Activated B cell treated with CpG ODN at 0.5 μM for 24 hours (primary cell): ENCODE measurements around the gene SLC12A7. TPM values are rescaled to one million over a fixed set of nuclear protein-coding genes. Genes with fewer than 3 reads are reported as not detected.
"Not testable (repeated sequence)": the region's sequence is repeated elsewhere in the genome, so short reads cannot be mapped to it uniquely, and the experiment has no call there.

Experiments used
- ATAC-seq: fragments of 200-7000 bp; cut with Tn5 transposase; one replicate; pipeline ENCODE4 v1.10.0; 2021; ENCODE audit warnings: low read depth, mild to moderate bottlenecking, moderate library complexity
- CTCF ChIA-PET: fragments of 350-600 bp; sonication (Branson Sonifier 250); formaldehyde crosslinking; loops from one replicate; lab custom pipeline; 2021; ENCODE audit warnings: antibody characterized with exemption; lab: Charles Lee
- POLR2A ChIA-PET: fragments of 350-600 bp; sonication (Branson Sonifier 250); formaldehyde crosslinking; loops from one replicate; lab custom pipeline; 2021; ENCODE audit warnings: antibody characterized with exemption; lab: Charles Lee
- DNase-seq: peaks from one replicate; pipeline ENCODE4 v3.0.0; 2022
- H3K27ac Mint-ChIP-seq: one replicate; pipeline ENCODE4 v1.8.0; 2020; ENCODE audit warnings: mixed read lengths
- H3K27me3 Mint-ChIP-seq: one replicate; pipeline ENCODE4 v1.8.0; 2021; ENCODE audit warnings: mixed read lengths
- H3K36me3 Mint-ChIP-seq: one replicate; pipeline ENCODE4 v1.8.0; 2021; ENCODE audit warnings: low read depth, mixed read lengths
- H3K4me1 Mint-ChIP-seq: one replicate; pipeline ENCODE4 v1.8.0; 2021; ENCODE audit warnings: mixed read lengths
- H3K4me3 Mint-ChIP-seq: one replicate; pipeline ENCODE4 v1.8.0; 2020; ENCODE audit warnings: mild to moderate bottlenecking, mixed read lengths
- H3K9me3 Mint-ChIP-seq: one replicate; pipeline ENCODE4 v1.8.0; 2020; ENCODE audit warnings: mixed read lengths
- intact Hi-C: fragments of 100-400 bp; cut with micrococcal nuclease; formaldehyde crosslinking; loops from one replicate; pipeline ENCODE4 v1.15.1; 2024
- total RNA-seq: library from RNA; stranded (reverse); gene quantifications from 2 replicates; pipeline ENCODE4 v1.2.3, GENCODE V29; 2022
- TF ChIP-seq, protein P1 (sequence below): fragments of 200-600 bp; IDR thresholded peaks from one replicate; pipeline ENCODE4 v1.8.0; 2022; ENCODE audit warnings: antibody characterized with exemption, mild to moderate bottlenecking

The SLC12A7 gene
- total RNA-seq = 21.8 and 23.3 TPM in 2 replicates

DNA sequence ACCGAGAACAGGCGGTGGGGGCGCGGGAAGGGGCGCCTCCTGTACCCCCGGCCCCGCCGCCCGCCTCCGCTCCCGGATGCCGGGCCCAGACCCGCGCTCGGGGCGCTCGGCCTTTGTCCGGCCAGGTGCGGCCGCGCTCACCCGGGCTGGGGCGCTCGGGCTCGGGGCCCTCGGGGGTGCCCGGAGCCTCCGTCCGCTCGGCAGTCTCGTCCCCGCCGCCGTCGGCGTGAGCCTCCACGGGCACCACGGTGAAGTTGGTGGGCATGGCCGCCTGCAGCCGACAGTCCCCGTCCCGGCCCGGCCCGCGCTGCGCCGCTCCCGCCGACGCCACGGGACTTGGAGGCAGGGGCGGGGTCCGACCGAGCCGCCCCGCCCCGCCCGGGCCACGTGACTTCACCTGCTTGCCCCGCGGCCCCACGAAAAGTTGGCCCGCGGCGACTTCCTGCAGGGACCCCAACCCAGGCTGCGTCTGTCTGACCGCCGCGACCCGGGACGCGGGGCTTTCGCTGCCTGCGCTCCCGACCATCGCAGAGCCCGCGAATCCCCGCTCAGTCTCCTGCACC lies at the start of gene SLC12A7:
Gene SLC12A7, minus strand, starts transcription at position 337 of the 563 bp plus-strand sequence. Its CDS starts 72 bp downstream, at position 265.
- ATAC-seq (peak; percentile 64), DNase-seq (peak; percentile 61)
- CTCF ChIA-PET = no interaction called here
- H3K4me1 Mint-ChIP-seq = peaks cover 36% of the 10 kb centered on the region
- POLR2A ChIA-PET = no interaction called here
- peaks cover 2% of the 10 kb centered on the region for H3K36me3 Mint-ChIP-seq
- H3K27ac Mint-ChIP-seq = no peak within 1 kb of the TSS
- intact Hi-C loops = no loop called here
- TF ChIP-seq, protein P1, sequence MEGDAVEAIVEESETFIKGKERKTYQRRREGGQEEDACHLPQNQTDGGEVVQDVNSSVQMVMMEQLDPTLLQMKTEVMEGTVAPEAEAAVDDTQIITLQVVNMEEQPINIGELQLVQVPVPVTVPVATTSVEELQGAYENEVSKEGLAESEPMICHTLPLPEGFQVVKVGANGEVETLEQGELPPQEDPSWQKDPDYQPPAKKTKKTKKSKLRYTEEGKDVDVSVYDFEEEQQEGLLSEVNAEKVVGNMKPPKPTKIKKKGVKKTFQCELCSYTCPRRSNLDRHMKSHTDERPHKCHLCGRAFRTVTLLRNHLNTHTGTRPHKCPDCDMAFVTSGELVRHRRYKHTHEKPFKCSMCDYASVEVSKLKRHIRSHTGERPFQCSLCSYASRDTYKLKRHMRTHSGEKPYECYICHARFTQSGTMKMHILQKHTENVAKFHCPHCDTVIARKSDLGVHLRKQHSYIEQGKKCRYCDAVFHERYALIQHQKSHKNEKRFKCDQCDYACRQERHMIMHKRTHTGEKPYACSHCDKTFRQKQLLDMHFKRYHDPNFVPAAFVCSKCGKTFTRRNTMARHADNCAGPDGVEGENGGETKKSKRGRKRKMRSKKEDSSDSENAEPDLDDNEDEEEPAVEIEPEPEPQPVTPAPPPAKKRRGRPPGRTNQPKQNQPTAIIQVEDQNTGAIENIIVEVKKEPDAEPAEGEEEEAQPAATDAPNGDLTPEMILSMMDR = no peak
- peaks cover 2% of the 10 kb centered on the region for H3K27me3 Mint-ChIP-seq
- H3K9me3 Mint-ChIP-seq = no peaks in the 10 kb centered on the region
- H3K4me3 Mint-ChIP-seq = peak within 1 kb of the TSS; percentile 86

DNA sequence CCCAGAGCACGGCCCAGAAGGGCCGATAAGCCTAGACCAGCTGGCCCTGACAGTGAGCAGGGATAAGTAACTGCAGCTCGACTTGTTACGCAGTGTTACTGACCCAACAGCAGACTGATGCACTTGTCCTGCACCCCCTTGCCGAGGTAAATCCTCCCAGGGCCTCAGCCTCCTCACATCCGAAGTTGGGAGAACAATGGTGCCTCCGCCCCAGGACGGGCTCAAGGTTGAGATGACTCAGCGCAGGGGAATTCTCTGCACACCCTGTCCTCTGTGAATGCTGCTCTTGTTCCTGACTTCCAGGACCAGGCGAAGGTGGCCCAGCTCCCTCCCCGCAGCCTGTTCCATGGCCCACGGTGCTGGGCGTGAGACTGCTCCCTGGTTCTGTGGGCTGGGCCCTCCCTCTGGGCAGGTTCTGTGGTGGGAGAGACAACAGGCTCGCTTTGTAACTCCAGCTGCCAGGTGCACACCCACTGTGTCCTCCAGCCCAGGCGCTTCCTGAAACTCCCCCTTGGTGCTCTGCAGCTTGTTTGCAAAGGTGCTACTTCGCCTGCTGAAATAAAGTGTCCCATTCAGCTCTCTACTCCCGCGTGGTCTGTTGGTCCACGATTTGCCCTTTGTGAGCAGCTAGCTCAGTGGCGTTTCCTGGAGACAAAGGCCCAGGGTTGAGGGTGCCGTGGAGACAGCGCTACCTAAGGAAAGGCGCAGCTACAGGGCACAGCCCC lies 49.4 kb upstream of the SLC12A7 start:
- TF ChIP-seq, protein P1 = no peak
- Mint-ChIP-seq H3K9me3 (peaks cover 5% of the 10 kb centered on the region), H3K4me3 (no peak overlapping the region), H3K27ac (no peak overlapping the region), H3K36me3 (no peaks in the 10 kb centered on the region), H3K4me1 (peaks cover 5% of the 10 kb centered on the region), H3K27me3 (peaks cover 26% of the 10 kb centered on the region)
- CTCF ChIA-PET = interaction anchor here (0.9 kb wide), 1 partner anchor 484 kb away, joined by 3 read pairs; no protein-coding TSS in a partner anchor
- DNase-seq (no peak), ATAC-seq (no peak)
- POLR2A ChIA-PET = no interaction called here
- intact Hi-C loops = no loop called here

DNA sequence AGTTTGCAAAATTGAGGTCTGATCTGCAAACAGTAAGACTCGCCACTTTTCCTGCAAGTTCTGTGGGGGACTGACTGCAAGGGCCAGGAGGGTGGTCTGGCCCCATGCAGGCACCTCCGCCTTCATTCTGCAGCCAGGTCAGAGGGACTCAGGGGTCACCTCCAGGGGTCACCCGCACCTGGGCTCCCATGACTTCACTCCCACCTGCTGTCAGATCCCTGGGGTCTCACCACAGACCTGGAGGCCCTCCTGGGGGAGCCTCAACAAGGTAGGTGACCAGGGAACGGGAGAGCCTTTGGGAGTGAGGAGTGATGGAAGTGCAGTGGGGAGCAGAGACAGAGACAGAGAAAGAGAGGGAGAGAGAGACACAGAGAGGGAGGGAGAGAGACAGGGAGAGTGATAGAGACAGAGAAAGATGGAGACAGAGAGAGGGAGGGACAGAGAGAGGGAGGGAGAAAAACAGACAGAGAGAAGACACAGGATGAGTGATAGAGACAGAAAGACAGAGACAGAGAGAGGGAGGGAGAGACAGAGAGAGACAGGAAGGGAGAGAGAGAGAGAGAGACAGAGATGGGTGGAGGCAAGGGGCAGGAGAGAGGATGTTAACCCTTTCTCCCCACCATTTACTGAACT lies 48.0 kb upstream of the SLC12A7 start:
- CTCF ChIA-PET = no interaction called here
- H3K27me3 Mint-ChIP-seq = peaks cover 27% of the 10 kb centered on the region

DNA sequence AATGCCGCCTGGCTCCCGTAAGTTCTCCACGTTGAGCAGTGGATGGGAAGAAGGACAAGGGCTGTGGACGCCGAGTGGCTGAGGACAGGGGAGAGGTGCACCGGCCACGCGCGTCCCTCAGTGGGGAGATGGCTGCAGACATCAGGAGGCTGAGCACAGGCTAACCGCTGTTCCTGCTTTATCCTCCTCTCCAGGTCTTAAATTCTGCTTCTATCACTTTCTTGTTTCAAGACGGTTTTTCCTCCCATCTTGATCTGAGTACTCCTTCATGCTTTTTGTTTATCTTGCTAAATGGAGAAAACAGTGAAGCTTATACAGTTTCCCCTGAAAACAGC lies 47.4 kb upstream of the SLC12A7 start:
- ChIA-PET POLR2A (no interaction called here), CTCF (no interaction called here)
- peaks cover 12% of the 10 kb centered on the region for H3K4me1 Mint-ChIP-seq
- intact Hi-C loops = no loop called here
- H3K27me3 Mint-ChIP-seq = peaks cover 24% of the 10 kb centered on the region
- no peak overlapping the region for H3K4me3 Mint-ChIP-seq
- no peak for DNase-seq
- no peaks in the 10 kb centered on the region for H3K36me3 Mint-ChIP-seq
- peaks cover 5% of the 10 kb centered on the region for H3K9me3 Mint-ChIP-seq
- no peak overlapping the region for H3K27ac Mint-ChIP-seq
- ATAC-seq = no peak
- TF ChIP-seq, protein P1 = no peak

More for the DNA sequence above, 48.0 kb upstream of the SLC12A7 start:
- intact Hi-C loops = no loop called here
- H3K4me1 Mint-ChIP-seq = peaks cover 7% of the 10 kb centered on the region
- no peaks in the 10 kb centered on the region for H3K36me3 Mint-ChIP-seq
- no peak for ATAC-seq
- peaks cover 5% of the 10 kb centered on the region for H3K9me3 Mint-ChIP-seq
- POLR2A ChIA-PET = no interaction called here
- H3K4me3 Mint-ChIP-seq = no peak overlapping the region
- DNase-seq = no peak
- TF ChIP-seq, protein P1 = no peak
- no peak overlapping the region for H3K27ac Mint-ChIP-seq

DNA sequence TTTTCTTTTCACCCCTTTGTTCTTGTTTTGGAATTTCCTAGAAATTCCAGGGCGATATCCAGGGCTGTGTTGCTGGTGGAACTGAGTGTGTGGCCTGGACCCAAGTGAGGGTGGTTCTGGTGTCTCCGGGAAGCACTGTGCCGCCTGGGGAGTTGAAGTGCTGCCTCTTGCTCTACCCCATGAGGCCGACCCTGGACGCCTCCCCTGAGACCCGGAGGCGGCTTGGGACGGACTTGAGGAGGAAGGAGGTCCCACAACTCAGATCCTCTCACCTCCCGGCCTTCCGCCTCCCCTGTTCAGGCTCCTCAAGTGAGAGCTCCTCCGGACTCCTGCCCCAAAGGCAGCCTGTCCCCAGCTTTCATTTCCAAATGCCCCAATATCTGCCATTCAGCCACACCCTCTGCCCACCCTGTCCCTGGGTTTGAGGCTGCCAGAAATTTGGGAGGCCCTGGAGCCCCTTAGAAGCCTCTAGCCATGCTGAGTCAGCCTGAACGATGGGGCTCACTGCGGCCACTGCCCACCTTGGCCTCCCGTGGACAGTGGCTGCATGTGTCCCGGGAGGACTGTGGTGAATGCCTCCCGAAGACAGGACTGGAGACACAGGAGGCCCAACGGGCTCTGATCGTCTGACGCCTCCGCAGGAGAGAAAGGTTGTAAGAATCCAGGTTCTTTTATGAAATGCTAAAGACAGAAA lies 46.9 kb upstream of the SLC12A7 start:
- H3K4me1 Mint-ChIP-seq = peaks cover 17% of the 10 kb centered on the region
- TF ChIP-seq, protein P1 = no peak
- DNase-seq (no peak), ATAC-seq (no peak)
- H3K4me3 Mint-ChIP-seq = no peak overlapping the region
- peaks cover 5% of the 10 kb centered on the region for H3K9me3 Mint-ChIP-seq
- ChIA-PET CTCF (no interaction called here), POLR2A (no interaction called here)
- H3K27ac Mint-ChIP-seq = no peak overlapping the region
- intact Hi-C loops = no loop called here
- peaks cover 27% of the 10 kb centered on the region for H3K27me3 Mint-ChIP-seq
- no peaks in the 10 kb centered on the region for H3K36me3 Mint-ChIP-seq

DNA sequence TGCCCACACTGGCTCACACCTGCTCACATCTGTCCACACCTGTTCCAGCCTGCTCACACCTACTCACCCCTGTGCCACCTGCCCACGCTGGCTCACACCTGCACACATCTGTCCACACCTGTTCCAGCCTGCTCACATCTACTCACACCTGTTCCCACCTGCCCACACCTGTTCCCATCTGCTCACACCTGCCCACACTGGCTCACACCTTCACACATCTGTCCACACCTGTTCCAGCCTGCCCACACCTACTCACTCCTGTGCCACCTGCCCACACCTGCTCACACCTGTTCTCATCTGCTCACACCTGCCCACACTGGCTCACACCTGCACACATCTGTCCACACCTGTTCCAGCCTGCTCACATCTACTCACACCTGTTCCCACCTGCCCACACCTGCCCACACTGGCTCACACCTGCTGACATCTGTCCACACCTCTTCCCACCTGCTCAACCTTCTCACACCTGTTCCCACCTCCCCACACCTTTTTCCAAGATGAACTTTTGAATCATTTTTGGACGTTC lies 45.7 kb upstream of the SLC12A7 start:
- H3K9me3 Mint-ChIP-seq, ATAC-seq, H3K27ac Mint-ChIP-seq, DNase-seq, intact Hi-C loops, POLR2A ChIA-PET, H3K36me3 Mint-ChIP-seq, H3K4me3 Mint-ChIP-seq: not testable (repeated sequence)
- H3K4me1 Mint-ChIP-seq = peaks cover 25% of the 10 kb centered on the region
- CTCF ChIA-PET = interaction anchor here (1.4 kb wide), 1 partner anchor 10 kb away, joined by 4 read pairs; no protein-coding TSS in a partner anchor
- H3K27me3 Mint-ChIP-seq = peaks cover 28% of the 10 kb centered on the region
